Esophagus (tissue), 2 donors: ENCODE results near the gene CACTIN. TPM values are rescaled to one million over a fixed set of nuclear protein-coding genes. Genes with fewer than 3 reads are reported as not detected.

ENCODE experiments used
- H3K27ac ChIP-seq, 2 donors: one replicate each; pipeline ENCODE4 v1.5.1; 2013; ENCODE audit warnings: low read depth in 2 of 2, mild to moderate bottlenecking in 2 of 2, inconsistent platforms in 1 of 2, low read length in 1 of 2, moderate library complexity in 1 of 2
- H3K27me3 ChIP-seq, 2 donors: one replicate each; pipeline ENCODE4 v1.6.1; 2013; ENCODE audit warnings: low read length in 2 of 2, control low read depth in 1 of 2, mild to moderate bottlenecking in 1 of 2; ENCODE audit not compliant: insufficient read depth in 2 of 2, control insufficient read depth in 1 of 2
- H3K36me3 ChIP-seq, 2 donors: one replicate each; pipeline ENCODE4 v1.6.1; 2013; ENCODE audit warnings: low read length in 1 of 2; ENCODE audit not compliant: control insufficient read depth in 2 of 2, insufficient read depth in 2 of 2
- H3K4me1 ChIP-seq, 2 donors: one replicate each; pipeline ENCODE4 v1.6.1; 2013; ENCODE audit warnings: low read length in 1 of 2; ENCODE audit not compliant: control insufficient read depth in 2 of 2, insufficient read depth in 2 of 2
- H3K4me3 ChIP-seq, 2 donors: one replicate each; pipeline ENCODE4 v1.5.1; 2013; ENCODE audit warnings: low read length in 2 of 2, mild to moderate bottlenecking in 2 of 2, low read depth in 1 of 2, moderate library complexity in 1 of 2
- H3K9me3 ChIP-seq, 2 donors: one replicate each; pipeline ENCODE4 v1.6.1; 2013; ENCODE audit warnings: mild to moderate bottlenecking in 2 of 2, low read depth in 1 of 2, low read length in 1 of 2, moderate library complexity in 1 of 2; ENCODE audit not compliant: control insufficient read depth in 2 of 2, insufficient read depth in 1 of 2
- WGBS, 2 donors: extraction: QIAGEN DNeasy Blood & Tissue Kit; methylation state at CpG; one replicate each; pipeline ENCODE4 v1.1.7; 2013; 5-methylcytosine and 5-hydroxymethylcytosine counted together
- polyA plus RNA-seq, 2 donors: library from polyadenylated mRNA; stranded (reverse); fragments of 200-250 nt; gene quantifications; one replicate each; pipeline ENCODE4 v1.2.3, GENCODE V29; 2013
- donor health status: healthy with polysubstance abuse.
- donor health status: Bipolar disorder and iron deficiency.

CACTIN gene
- polyA plus RNA-seq, 2 donors = 12.4 to 19.3 TPM

DNA sequence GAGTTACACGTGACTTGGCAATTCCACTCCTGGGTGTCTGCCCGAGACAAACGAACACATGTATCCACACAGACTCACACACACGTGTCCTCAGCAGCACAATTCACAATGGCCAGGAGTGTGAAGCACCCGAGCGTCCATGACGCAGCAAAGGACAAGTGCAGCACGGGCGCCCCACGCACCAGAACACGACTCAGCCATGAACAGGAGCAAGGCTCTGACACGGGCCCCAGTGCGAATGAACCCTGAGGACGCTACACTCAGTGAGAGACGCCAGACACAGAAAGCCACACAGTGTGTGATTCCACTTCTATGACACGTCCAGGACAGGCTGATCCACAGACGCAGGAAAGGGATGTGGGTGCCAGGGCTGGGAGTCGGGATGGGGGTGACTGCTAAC, 37.2 kb upstream of the CACTIN start:
- no peak overlapping the region for H3K27ac ChIP-seq
- WGBS, 2 donors = 93 to 94% methylated on average over 18 of the region's 18 CpGs
- H3K9me3 ChIP-seq = no peaks in the 10 kb centered on the region
- peaks cover 0 to 16% of the 10 kb centered on the region in 2 donors for H3K4me1 ChIP-seq
- peaks cover 0 to 49% of the 10 kb centered on the region in 2 donors for H3K36me3 ChIP-seq
- no peak overlapping the region for H3K4me3 ChIP-seq
- H3K27me3 ChIP-seq = no peaks in the 10 kb centered on the region

DNA sequence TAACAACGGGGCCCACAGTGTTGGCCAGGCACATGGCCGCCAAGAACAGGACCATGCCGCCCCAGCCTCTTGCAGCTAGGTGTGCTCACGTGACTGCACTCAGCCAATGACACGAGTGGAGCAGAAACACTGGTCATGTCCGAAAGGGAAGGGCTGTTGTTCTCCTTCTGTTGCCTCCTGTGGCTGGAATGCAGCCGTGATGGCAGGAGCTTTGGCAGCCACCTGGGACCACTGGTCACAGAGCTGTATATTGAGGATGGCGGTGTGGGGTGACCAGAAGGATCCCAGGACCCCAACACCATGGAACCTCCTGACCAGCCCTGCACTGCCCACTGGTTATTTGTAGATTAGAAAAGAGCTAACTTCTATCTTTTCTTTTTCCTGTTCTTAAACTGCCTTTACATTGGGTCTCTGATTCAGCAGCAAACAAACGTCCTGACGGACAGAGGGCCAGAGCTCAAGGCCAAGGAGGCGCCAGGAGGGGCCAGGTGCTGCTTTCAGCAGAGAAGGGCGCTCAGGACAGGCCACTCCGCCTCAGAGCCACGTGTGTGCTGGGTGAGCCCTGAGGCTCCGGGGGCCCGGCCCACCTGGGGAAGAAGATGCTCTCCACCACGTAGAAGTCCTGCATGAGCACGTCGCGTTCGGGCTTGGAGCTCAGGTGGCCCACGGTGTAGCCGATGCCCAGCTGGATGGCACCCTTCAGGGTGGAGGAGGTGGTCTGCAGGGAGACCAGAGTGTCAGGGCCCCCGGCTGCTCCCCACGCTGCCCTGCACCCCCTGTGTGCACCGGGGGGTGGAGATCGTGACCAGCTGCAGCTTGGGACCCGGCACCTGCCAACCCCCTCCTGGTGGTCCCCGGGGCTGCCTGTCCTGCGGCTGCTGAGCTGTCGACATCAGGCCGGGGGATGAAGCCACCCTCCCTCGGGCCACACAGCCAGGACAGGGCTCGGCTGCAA, 35.0 kb upstream of the CACTIN start:
- peaks cover 0 to 7% of the 10 kb centered on the region in 2 donors for H3K9me3 ChIP-seq
- peaks cover 0 to 7% of the 10 kb centered on the region in 2 donors for H3K4me1 ChIP-seq
- H3K4me3 ChIP-seq = no peak overlapping the region
- H3K27me3 ChIP-seq = no peaks in the 10 kb centered on the region
- WGBS, 2 donors = 95 to 96% methylated on average over 34 of the region's 34 CpGs
- H3K36me3 ChIP-seq = peaks cover 0 to 67% of the 10 kb centered on the region in 2 donors
- H3K27ac ChIP-seq = no peak overlapping the region

DNA sequence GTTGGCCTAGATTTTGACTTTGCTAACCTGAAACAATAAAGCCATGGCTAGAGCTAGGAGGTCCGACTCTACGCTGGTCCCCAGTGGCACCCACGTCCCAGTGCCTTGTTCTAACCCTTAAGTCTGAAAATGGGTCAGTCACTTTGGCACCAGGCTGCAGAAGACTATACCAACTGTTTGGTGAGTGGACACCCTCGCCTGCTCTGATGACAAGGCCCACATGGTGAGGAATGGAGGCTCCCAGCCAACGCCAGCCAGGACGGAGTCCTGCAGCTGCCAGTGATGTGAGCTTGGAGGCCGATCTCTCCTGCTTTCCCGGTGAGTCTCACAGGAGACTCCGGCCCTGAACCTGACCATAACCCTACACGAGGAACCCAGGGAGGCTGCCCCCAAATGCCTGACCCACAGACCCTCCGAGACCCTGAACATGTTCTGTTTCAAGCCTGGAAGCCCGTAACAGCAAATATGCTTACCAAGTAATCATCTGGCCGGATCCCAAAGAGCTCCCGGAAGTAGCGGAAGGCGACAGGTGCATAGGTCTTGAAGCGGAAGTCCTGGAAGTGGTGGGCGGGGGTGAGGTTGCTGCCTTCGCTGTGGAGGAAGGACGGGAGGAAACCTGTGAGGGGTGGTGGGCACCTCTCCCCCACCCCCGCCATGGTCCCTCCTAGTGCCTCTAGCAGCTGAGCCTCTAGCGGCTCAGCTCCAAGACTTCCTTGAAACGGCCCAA, 34.1 kb upstream of the CACTIN start:
- H3K4me3 ChIP-seq = no peak overlapping the region
- H3K4me1 ChIP-seq = peaks cover 0 to 5% of the 10 kb centered on the region in 2 donors
- 82 to 84% methylated on average over 23 of the region's 23 CpGs for WGBS, 2 donors
- no peaks in the 10 kb centered on the region for H3K27me3 ChIP-seq
- peaks cover 0 to 7% of the 10 kb centered on the region in 2 donors for H3K9me3 ChIP-seq
- H3K36me3 ChIP-seq = peaks cover 0 to 65% of the 10 kb centered on the region in 2 donors
- no peak overlapping the region for H3K27ac ChIP-seq

DNA sequence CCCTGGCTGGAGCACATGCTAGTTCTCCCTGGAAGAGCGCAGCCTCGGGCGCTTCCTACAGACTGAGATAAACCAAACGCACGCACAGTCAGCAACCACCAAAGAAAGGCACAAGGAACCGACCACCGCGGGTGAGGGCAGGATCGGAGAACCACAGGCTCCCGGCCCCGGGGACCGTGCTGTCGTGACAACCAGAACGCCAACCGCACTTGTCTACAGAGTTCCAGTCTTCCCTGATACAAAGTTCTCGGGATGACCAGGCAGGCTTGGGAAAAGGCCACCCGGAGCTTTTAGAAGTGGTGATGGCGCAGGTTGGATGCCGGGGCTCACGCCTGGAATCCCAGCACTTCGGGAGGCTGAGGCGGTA, 33.1 kb upstream of the CACTIN start:
- Histone ChIP-seq H3K4me3 (no peak overlapping the region), H3K27me3 (no peaks in the 10 kb centered on the region), H3K27ac (no peak overlapping the region), H3K4me1 (peaks cover 0 to 3% of the 10 kb centered on the region in 2 donors), H3K9me3 (peaks cover 0 to 7% of the 10 kb centered on the region in 2 donors), H3K36me3 (peaks cover 0 to 62% of the 10 kb centered on the region in 2 donors)
- 93 to 94% methylated on average over 22 of the region's 22 CpGs for WGBS, 2 donors

DNA sequence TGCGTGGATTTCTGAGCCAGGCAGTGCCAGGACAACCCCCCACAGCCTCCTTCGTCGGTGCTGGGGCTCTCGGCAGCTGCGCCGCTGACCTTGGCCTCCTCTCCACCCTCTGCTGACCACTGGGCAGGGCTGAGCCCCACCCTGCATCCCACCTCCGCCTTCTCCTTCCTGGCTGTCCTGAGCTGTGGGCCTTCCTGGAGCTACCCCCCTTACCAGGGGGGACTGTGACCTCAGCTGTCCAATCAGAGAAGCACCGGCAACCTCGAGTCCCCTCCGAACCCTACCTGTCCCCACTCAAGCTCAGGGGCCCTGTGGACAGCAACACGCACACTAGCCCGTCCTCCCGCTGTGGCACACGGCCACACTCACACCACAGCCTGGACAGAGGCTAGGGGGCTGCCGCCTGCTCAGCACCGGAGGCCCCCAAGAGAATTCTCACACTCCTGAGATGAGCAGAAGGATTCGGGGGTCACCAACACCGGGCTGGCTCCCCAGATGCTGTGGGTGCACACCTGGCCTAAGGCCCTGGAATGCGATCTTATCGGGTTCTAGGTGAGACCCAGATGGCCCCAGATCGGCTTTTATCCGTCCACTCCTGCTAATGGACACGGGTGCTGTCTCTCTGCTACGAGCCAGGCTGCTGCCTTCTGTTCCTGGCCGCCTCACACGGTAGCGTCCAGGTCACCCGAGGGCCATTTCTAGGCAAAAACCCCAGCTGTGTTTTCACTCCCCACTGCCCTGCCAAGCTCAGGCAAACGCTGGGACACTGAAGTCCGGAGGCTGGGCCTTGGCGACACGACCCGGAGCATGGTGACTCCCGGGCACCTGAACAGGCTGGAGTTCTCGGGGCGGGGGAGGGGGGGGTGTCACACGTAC, 32.5 kb upstream of the CACTIN start:
- Histone ChIP-seq H3K27ac (no peak overlapping the region), H3K4me1 (peaks cover 0 to 3% of the 10 kb centered on the region in 2 donors), H3K36me3 (peaks cover 0 to 59% of the 10 kb centered on the region in 2 donors), H3K9me3 (peaks cover 0 to 7% of the 10 kb centered on the region in 2 donors), H3K4me3 (no peak overlapping the region), H3K27me3 (no peaks in the 10 kb centered on the region)
- 91 to 92% methylated on average over 37 of the region's 37 CpGs for WGBS, 2 donors

DNA sequence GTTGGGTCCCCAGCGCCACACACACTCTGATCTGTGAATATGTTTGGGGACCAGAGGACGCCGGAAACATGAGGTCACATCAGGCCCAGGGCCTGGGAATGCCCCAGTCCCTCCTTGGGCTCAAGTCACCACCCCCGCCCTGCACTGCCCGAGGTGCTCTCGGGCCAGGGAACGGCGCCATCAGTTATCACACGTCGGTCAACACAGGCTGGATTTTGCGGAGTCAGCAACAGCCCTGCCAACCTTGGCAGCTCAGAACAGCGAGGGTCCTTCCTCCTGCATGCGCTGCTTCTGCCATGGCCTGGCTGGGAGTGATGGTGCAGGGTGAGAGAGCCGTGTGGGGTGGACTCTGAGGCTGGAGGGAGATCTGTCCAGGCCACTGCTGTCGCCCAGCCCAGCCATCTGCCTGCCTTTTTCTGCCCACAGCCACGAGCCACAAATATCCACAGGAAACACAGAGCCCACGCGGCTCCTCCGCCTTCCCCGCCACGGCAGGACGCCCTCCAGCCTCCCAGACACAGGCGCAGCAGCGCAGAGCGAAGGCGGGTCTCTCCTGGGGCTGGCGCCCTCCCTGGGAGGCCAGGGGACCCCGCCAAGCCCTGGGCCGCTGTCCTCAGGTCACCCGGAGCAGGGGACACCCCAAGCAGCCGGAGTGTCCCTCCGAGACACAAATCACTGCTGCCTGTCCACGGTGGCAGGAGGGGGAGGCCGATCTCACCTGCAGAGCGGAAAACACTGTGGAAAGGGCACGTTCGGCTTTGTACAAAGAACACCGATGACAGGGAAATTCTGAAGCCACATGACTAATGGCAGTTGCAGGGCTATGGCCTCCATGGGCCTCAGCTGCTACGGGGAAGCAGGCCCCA, 31.6 kb upstream of the CACTIN start:
- Histone ChIP-seq H3K27me3 (no peaks in the 10 kb centered on the region), H3K4me1 (peaks cover 0 to 3% of the 10 kb centered on the region in 2 donors), H3K27ac (no peak overlapping the region), H3K4me3 (no peak overlapping the region), H3K9me3 (peaks cover 0 to 7% of the 10 kb centered on the region in 2 donors), H3K36me3 (peaks cover 0 to 56% of the 10 kb centered on the region in 2 donors)
- 86 to 91% methylated on average over 37 to 39 of the region's 39 CpGs for WGBS, 2 donors

DNA sequence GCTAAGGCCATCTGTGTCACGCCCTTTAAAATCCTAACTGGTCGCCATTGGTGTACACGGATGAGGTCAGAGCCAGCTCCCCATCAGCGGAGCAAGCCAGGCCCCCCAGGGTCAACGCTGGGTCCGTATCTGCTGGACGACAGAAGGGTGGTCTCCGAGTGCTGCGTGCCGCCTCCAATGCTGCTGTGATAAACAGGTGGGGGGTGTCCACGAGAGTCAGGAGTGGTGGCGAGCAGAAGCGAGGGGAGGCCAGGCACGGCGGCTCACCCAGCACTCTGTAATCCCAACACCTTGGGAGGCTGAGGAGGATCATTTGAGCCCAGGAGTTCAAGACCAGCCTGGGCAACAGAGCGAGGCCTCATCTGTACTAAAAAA, 30.8 kb upstream of the CACTIN start:
- H3K9me3 ChIP-seq = peaks cover 0 to 7% of the 10 kb centered on the region in 2 donors
- WGBS, 2 donors = 94 to 98% methylated on average over 16 of the region's 16 CpGs
- no peak overlapping the region for H3K27ac ChIP-seq
- H3K4me3 ChIP-seq = no peak overlapping the region
- H3K36me3 ChIP-seq = peaks cover 0 to 59% of the 10 kb centered on the region in 2 donors
- peaks cover 0 to 3% of the 10 kb centered on the region in 2 donors for H3K4me1 ChIP-seq
- H3K27me3 ChIP-seq = no peaks in the 10 kb centered on the region

DNA sequence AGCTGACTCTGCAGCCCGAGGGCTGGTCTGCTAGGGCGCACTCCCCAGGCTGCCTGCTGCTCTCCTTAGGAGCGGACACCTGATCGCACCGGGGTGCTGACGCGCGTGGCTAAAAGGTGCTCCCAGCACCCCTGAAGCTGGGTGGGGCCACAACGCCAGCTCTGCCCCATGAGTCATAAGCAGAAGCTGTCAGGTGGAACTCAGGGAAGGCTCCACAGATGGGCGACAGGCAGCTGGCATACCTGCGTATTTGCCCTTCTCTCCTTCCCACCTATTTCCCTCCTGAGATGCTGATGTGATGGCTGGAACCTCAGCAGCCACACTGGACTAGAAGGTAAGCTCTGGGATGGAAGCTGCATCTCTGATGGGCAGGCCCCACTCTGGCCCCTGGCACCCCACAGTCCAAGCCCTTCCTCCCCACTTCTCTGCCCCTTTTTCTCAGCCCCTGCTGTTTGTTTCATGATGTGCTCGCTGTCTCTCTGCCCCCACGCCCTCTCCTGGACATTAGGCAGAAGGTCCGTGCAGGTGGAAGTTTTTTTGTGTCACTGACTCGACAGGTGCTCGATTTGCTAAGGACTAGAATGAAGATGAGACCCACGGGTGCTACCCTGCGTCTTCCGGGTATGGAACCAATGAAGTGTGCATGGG, 30.3 kb upstream of the CACTIN start:
- Histone ChIP-seq H3K36me3 (peaks cover 0 to 59% of the 10 kb centered on the region in 2 donors), H3K27me3 (no peaks in the 10 kb centered on the region), H3K4me1 (peaks cover 0 to 3% of the 10 kb centered on the region in 2 donors), H3K4me3 (no peak overlapping the region), H3K9me3 (peaks cover 0 to 7% of the 10 kb centered on the region in 2 donors), H3K27ac (no peak overlapping the region)
- 90 to 92% methylated on average over 19 of the region's 19 CpGs for WGBS, 2 donors
